ENCODE measurements around the gene AAK1.

- TF ChIP-seq CTCF (IDR thresholded peaks at IDR 0.05; ENCODE audit: low read depth, low read length) (no peak), POLR2A (IDR thresholded peaks at IDR 0.05; ENCODE audit: extremely low read depth, insufficient read length) (no peak), MAX (IDR thresholded peaks at IDR 0.05; ENCODE audit: low read depth, low read length) (no peak)
Observed at GRCh38 chr2:69646714-69647113, 3.2 kb upstream of the AAK1 start.

Measured in NB4 (cell line).